ENCODE data around the gene AADACL4. TPM values are rescaled to one million over a fixed set of nuclear protein-coding genes. Genes with fewer than 3 reads are reported as not detected.
A peak's percentile ranks its signal among the peaks of the same experiment; 100 is the strongest.

The AADACL4 gene
- total RNA-seq, 4 donors from 2014 or later: not detected

DNA sequence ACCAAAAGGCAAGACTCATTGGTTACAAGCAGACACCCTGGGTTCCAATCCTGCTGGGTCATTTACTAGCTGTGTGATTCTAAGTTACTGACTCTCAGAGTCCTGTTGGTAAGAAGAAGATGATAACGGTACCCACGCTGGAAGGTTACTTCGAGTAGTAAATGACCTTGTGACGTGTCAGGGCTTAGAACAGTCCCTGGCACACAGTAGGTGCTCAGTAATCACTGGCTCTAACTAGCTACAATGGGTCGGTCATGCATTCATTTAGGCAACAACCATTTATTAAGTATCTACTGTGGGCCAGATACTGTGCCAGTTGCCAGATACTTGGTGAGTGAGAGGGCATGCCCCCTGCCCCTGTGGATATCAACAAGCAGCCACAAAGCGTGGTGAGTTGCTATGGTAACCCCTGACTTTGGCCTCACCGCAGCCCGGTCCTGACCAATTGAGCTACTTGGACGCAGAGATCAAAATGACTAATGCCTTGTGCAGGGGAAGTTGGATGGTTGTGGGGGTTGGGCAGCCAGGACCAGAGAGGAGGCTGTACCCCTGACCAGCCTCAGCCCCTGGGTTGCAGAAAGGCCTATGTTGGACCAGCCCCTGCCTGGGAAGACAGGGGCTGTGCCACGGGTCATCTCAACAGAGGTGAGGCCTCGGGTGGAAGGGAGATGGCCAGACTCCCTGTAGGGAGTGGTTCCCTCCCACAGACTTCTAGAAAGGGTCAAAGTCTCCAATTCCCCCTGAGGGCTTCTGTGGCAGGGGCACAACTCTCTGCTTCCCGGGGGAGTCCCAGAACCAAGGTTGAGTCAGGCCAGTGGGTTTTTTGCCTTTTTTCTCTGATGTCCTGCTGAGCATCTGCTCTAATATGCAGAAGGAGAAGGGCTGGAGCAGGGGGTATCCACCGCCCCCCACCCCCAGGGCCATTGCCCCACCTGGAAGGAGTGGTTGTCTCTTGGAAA is 41.9 kb upstream of the AADACL4 start:
- Histone ChIP-seq H3K4me1 (peaks cover 0 to 83% (median 15%) of the 10 kb centered on the region in 4 donors), H3K4me3 (no peak overlapping the region), H3K27me3 (no peaks in the 10 kb centered on the region), H3K36me3 (peaks cover 0 to 5% (median 0%) of the 10 kb centered on the region in 3 donors), H3K9me3 (no peaks in the 10 kb centered on the region), H3K27ac (peak overlapping the region in 3 of 4 donors; percentile 17 to 61 (median 42))
- TF ChIP-seq, protein P1, sequence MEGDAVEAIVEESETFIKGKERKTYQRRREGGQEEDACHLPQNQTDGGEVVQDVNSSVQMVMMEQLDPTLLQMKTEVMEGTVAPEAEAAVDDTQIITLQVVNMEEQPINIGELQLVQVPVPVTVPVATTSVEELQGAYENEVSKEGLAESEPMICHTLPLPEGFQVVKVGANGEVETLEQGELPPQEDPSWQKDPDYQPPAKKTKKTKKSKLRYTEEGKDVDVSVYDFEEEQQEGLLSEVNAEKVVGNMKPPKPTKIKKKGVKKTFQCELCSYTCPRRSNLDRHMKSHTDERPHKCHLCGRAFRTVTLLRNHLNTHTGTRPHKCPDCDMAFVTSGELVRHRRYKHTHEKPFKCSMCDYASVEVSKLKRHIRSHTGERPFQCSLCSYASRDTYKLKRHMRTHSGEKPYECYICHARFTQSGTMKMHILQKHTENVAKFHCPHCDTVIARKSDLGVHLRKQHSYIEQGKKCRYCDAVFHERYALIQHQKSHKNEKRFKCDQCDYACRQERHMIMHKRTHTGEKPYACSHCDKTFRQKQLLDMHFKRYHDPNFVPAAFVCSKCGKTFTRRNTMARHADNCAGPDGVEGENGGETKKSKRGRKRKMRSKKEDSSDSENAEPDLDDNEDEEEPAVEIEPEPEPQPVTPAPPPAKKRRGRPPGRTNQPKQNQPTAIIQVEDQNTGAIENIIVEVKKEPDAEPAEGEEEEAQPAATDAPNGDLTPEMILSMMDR (IDR thresholded peaks at IDR 0.05): no peak
- TF ChIP-seq POLR2A (IDR thresholded peaks at IDR 0.05): no peak
- peak in 1 of 3 donors; percentile 35 for DNase-seq

DNA sequence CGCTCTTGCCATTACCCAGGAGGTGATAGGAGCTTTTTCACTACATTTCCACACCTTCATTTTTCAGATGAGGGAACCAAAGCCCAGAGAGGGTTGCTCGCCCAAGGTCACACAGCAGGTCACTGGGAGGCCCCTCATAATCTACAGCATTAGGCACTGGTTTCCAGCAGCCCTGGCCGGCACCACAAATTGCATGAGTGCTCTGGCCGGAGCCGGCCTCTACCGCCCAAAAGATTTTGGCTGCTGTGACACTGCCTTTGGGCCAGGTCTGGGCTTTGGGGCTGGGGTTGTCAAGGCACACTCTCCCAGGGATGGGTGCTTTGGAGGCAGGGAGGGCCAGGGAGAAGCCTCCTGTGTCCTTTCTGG is 41.2 kb upstream of the AADACL4 start:
- no peak overlapping the region for H3K4me3 ChIP-seq
- H3K4me1 ChIP-seq: peaks cover 0 to 76% (median 15%) of the 10 kb centered on the region in 4 donors
- H3K27ac ChIP-seq: peak overlapping the region in 3 of 4 donors; percentile 17 to 61 (median 42)
- no peak for DNase-seq
- no peaks in the 10 kb centered on the region for H3K27me3 ChIP-seq
- H3K36me3 ChIP-seq: peaks cover 0 to 10% (median 0%) of the 10 kb centered on the region in 3 donors
- H3K9me3 ChIP-seq: no peaks in the 10 kb centered on the region
- TF ChIP-seq, protein P1 (IDR thresholded peaks at IDR 0.05): no peak
- TF ChIP-seq POLR2A (IDR thresholded peaks at IDR 0.05): no peak

DNA sequence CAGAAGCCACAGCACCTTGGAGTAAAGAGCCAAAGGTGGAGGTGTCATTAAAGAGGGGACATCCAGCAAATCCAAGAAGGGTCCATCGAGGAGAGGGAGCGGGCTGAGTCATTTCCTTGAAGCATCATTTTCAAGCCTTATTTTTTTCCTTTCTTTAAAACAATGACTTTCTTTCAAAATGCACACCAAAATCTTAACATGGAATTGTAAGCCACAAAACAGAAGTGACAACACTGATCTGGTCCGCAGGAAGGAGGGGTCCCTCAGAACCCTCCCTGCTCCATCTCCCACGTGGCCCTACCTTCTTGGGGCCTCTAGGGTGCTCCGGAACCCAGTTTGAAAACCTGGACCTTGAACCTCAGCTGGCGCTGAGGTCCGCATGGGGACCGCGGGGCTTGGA is 40.7 kb upstream of the AADACL4 start:
- Histone ChIP-seq H3K27ac (peak overlapping the region; percentile 31 to 66 (median 56)), H3K36me3 (peaks cover 0 to 14% (median 0%) of the 10 kb centered on the region in 3 donors)

DNA sequence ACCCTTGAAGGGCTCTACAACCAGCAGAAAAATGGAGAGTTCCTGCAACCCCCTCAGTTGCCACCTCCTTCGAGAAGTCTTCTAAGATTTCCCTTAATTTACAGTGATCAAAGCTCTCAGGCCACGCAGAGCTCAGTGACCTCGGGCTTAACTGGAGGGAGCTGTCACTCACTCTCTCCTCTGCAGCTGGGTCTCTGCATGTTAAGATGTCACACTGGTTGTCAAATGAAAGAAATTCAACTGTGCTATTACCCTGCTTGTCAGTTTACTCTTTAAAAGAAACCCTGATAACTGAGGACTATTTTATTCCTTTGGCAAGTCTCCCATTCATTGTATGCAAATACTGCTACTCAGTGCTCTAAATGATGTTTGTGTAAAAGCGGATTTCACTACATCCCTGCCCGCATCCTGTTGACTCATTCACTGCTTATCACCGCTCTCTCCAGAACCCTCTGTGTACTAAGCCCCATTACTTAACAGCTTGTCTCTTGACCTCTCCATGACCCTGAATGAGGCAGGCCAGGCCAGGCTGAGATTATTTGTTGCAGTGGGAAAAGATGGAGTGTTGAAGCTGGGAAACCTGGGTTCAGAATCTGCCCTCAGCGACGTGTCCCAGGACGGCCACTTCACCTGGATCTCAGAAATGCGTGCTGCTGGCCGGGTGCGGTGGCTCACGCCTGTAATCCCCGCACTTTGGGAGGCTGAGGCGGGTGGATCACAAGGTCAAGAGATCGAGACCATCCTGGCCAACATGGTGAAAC is 39.6 kb upstream of the AADACL4 start:
- peaks cover 0 to 14% (median 0%) of the 10 kb centered on the region in 3 donors for H3K36me3 ChIP-seq
- peaks cover 0 to 60% (median 13%) of the 10 kb centered on the region in 4 donors for H3K4me1 ChIP-seq
- no peaks in the 10 kb centered on the region for H3K27me3 ChIP-seq
- no peaks in the 10 kb centered on the region for H3K9me3 ChIP-seq
- TF ChIP-seq POLR2A (IDR thresholded peaks at IDR 0.05): no peak
- TF ChIP-seq, protein P1 (IDR thresholded peaks at IDR 0.05): no peak
- DNase-seq: peak in 2 of 3 donors; percentile 70 to 86
- H3K27ac ChIP-seq: peak overlapping the region; percentile 31 to 66 (median 56)
- H3K4me3 ChIP-seq: no peak overlapping the region

More for the DNA sequence above, 40.7 kb upstream of the AADACL4 start:
- TF ChIP-seq, protein P1 (IDR thresholded peaks at IDR 0.05): no peak
- no peaks in the 10 kb centered on the region for H3K27me3 ChIP-seq
- H3K9me3 ChIP-seq: no peaks in the 10 kb centered on the region
- no peak overlapping the region for H3K4me3 ChIP-seq
- no peak for DNase-seq
- H3K4me1 ChIP-seq: peaks cover 0 to 71% (median 13%) of the 10 kb centered on the region in 4 donors

DNA sequence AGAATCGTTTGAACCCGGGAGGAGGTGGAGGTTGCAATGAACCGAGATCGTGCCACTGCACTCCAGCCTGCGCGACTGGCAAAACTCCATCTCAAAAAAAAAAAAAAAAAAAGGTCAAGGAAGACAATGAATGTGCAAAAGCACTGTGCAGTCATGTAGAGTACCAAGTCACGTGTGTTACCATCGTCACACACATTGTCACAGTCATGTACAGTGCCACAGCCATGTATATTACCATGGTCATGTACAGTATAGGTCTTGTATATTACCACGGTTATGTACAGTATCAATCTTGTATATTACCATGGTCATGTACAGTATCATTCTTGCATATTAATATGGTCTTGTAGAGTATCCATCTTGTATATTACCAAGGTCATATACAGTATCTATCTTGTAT is 38.9 kb upstream of the AADACL4 start:
- Histone ChIP-seq H3K4me3 (no peak overlapping the region), H3K27ac (peak overlapping the region in 2 of 4 donors; percentile 61 to 66), H3K27me3 (no peaks in the 10 kb centered on the region), H3K36me3 (peaks cover 0 to 14% (median 0%) of the 10 kb centered on the region in 3 donors), H3K9me3 (no peaks in the 10 kb centered on the region), H3K4me1 (peaks cover 0 to 53% (median 13%) of the 10 kb centered on the region in 4 donors)
- TF ChIP-seq POLR2A (IDR thresholded peaks at IDR 0.05): no peak
- TF ChIP-seq, protein P1 (IDR thresholded peaks at IDR 0.05): no peak
- DNase-seq: no peak
